Measurements from ENCODE around the gene METRN. TPM values are rescaled to one million over a fixed set of nuclear protein-coding genes. Genes with fewer than 3 reads are reported as not detected.

METRN gene
- total RNA-seq, 2 donors from 2014 or later = 28.9 to 58.9 TPM

- H3K4me1 ChIP-seq (ENCODE audit: control insufficient read depth in 1 of 2, low read depth in 2 of 2) = peaks cover 11 to 19% of the 10 kb centered on the region in 2 donors
- ATAC-seq (ENCODE audit: insufficient number of reproducible peaks, low FRiP score, low read depth) (no peak), DNase-seq (ENCODE audit: low spot score) (no peak)
- H3K36me3 ChIP-seq = peaks cover 12% of the 10 kb centered on the region
- H3K9me3 ChIP-seq = no peaks in the 10 kb centered on the region
- H3K27ac ChIP-seq = no peak overlapping the region
- no peaks in the 10 kb centered on the region for H3K27me3 ChIP-seq (replicated peaks; ENCODE audit: insufficient read depth)
- H3K4me3 ChIP-seq = peak overlapping the region; percentile 71
- TF ChIP-seq CTCF (IDR thresholded peaks at IDR 0.05) = no peak
Measured at GRCh38 chr16:728131-728889, 13.4 kb downstream of the METRN start.

GRCh38 chr16:728890-729744, 14.2 kb downstream of the METRN start:
- peaks cover 17% of the 10 kb centered on the region for H3K36me3 ChIP-seq
- ATAC-seq (ENCODE audit: insufficient number of reproducible peaks, low FRiP score, low read depth) = no peak
- H3K9me3 ChIP-seq = no peaks in the 10 kb centered on the region
- H3K4me3 ChIP-seq = peak overlapping the region; percentile 71
- no peak overlapping the region for H3K27ac ChIP-seq
- H3K27me3 ChIP-seq (replicated peaks; ENCODE audit: insufficient read depth) = no peaks in the 10 kb centered on the region
- TF ChIP-seq CTCF (IDR thresholded peaks at IDR 0.05) = no peak
- DNase-seq (ENCODE audit: low spot score) = no peak
- H3K4me1 ChIP-seq (ENCODE audit: control insufficient read depth in 1 of 2, low read depth in 2 of 2) = peaks cover 11 to 19% of the 10 kb centered on the region in 2 donors

- no peak overlapping the region for H3K4me3 ChIP-seq
- H3K36me3 ChIP-seq = peaks cover 23% of the 10 kb centered on the region
- no peak for DNase-seq (ENCODE audit: low spot score)
- ATAC-seq (ENCODE audit: insufficient number of reproducible peaks, low FRiP score, low read depth) = no peak
- no peaks in the 10 kb centered on the region for H3K9me3 ChIP-seq
- no peaks in the 10 kb centered on the region for H3K27me3 ChIP-seq (replicated peaks; ENCODE audit: insufficient read depth)
- no peak for TF ChIP-seq CTCF (IDR thresholded peaks at IDR 0.05)
- no peak overlapping the region for H3K27ac ChIP-seq
- peaks cover 11 to 19% of the 10 kb centered on the region in 2 donors for H3K4me1 ChIP-seq (ENCODE audit: control insufficient read depth in 1 of 2, low read depth in 2 of 2)
Measured at GRCh38 chr16:729768-730665, 15.1 kb downstream of the METRN start.

GRCh38 chr16:730666-731509, 16.0 kb downstream of the METRN start:
- no peak for ATAC-seq (ENCODE audit: insufficient number of reproducible peaks, low FRiP score, low read depth)
- no peak for DNase-seq (ENCODE audit: low spot score)
- Histone ChIP-seq H3K4me3 (no peak overlapping the region), H3K27ac (no peak overlapping the region), H3K36me3 (peaks cover 23% of the 10 kb centered on the region), H3K4me1 (ENCODE audit: control insufficient read depth in 1 of 2, low read depth in 2 of 2) (peaks cover 11 to 19% of the 10 kb centered on the region in 2 donors), H3K9me3 (no peaks in the 10 kb centered on the region), H3K27me3 (replicated peaks; ENCODE audit: insufficient read depth) (no peaks in the 10 kb centered on the region)
- no peak for TF ChIP-seq CTCF (IDR thresholded peaks at IDR 0.05)
